Activated CD4-positive, alpha-beta T cell treated with anti-CD3 and anti-CD28 coated beads, Interleukin-2, amount 50 U/mL, for 1 hour (primary cell): ENCODE data around the gene DHDDS.
"Not testable (repeated sequence)": the region's sequence is repeated elsewhere in the genome, so short reads cannot be mapped to it uniquely, and the experiment has no call there.

Experiments
- DNase-seq: peaks from one replicate; pipeline ENCODE4 v3.0.0-alpha.2; 2020

Gene DHDDS

GRCh38 chr1:26431979-26432695 lies at the start of gene DHDDS:
DHDDS (plus strand) TSS chr1:26432321; CDS start chr1:26432946, 625 bp downstream.
- peak; percentile 99 for DNase-seq

DNA sequence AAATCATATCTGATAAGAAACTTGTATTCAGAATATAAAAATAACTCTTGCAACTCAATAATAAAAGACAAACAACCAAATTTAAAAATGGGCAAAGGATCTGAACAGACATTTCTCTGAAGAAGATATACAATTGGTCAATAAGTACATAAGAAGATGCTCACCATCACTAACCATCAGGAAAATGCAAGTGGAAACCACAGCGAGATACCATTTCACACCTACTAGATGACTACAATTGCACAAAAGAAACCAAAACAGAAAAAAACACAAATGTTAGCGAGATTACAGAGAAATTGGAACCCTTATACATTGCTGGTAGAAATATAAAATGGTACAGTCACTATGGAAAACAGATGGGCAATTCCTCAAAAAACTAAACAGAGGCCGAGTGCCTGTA lies 48.0 kb upstream of the DHDDS start:
- DNase-seq, result no peak

GRCh38 chr1:26385063-26385462 lies 47.1 kb upstream of the DHDDS start:
- DNase-seq, result not testable (repeated sequence)

- no peak for DNase-seq
These were observed 44.7 kb upstream of the DHDDS start for GRCh38 chr1:26387447-26387846.

GRCh38 chr1:26388791-26389445 lies 43.2 kb upstream of the DHDDS start:
- DNase-seq, result no peak

GRCh38 chr1:26389604-26390247 lies 42.4 kb upstream of the DHDDS start:
- no peak for DNase-seq

DNA sequence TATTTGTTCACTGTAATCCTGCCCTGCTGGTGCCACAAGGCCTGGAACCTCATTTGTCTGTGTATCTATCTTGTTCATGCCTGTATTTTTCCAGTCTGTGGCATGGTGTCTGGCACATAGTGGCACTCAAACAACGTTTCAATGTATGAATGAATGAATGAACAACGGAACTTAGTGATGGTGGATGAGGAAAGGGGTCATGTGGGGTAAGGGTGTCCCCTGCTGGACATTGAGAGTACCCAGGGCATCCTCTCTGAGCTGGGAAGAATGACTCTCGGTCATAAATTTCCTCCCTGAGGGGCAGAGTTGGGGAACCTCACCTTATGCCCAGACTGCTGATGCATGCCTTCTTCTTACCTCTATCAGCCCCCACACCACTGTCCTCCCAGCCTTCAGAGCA lies 40.7 kb upstream of the DHDDS start:
- DNase-seq, result peak; percentile 42

DNA sequence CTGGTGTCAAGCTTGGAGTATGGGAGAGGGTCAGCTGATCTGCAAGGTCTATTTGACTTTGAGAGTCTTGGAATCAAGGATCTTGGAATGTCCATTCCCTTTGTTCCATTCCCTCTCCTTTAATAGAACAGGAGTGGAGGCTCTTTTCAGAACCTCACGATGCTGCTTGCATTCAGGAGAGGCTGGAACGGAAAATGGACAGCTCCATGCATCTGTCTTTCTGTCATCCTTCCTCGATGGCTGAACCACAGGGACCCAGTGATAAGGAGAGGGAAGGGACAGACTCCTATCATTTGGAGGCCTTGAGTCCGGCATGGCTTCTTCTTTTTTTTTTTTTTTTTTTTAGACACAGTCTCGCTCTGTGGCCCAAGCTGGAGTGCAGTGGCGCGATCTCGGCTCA lies 36.4 kb upstream of the DHDDS start:
- no peak for DNase-seq

GRCh38 chr1:26399034-26399433 lies 33.1 kb upstream of the DHDDS start:
- no peak for DNase-seq

DNA sequence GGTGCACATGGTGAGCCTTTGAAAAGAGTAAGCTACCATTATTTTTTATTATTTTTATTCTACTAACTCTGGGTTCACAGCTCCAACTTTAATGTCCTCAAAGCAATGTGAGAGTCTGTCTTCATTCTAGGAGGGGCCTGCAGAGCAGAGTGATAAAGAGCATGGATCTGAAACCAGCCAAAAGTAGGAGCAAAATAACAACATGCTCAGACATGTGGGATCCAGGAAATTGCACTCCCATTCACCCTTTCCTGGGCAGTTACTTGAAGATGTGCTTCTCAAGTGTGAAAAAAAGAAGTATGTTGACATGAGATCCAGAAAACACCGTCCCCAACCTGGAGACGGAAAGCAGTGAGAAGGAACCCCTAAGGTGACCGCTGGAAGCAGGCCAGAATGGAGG lies 30.2 kb upstream of the DHDDS start:
- DNase-seq, result no peak

- no peak for DNase-seq
These were observed 28.5 kb upstream of the DHDDS start for GRCh38 chr1:26403656-26404055.

- DNase-seq, result no peak
These were observed 27.5 kb upstream of the DHDDS start for GRCh38 chr1:26404641-26405040.

DNA sequence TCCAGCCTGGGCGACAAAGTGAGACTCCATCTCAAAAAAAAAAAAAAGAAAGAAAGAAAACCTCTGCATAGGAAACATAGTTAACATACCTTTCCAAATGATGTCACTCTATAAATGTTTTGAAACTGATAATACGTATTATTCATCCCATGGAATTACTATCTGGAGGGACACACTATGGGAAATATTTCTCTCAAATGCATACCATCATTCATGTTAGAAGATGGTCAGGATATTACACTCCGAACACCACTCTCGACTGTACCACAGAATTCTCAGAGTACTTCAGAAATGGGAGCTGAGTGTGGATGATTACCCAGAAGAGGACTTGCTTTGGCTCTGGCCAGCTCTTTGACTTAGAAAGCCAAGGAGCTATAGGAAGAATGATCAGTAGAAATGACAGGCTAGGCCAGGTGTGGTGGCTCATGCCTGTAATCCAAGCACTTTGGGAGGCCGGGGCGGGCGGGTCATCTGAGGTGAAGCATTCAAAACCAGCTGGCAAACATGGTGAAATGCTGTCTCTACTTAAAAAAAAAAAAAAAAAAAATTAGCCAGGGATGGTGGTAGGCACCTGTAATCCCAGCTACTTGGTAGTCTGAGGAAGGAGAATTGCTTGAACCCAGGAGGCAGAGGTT lies 26.7 kb upstream of the DHDDS start:
- no peak for DNase-seq

DNA sequence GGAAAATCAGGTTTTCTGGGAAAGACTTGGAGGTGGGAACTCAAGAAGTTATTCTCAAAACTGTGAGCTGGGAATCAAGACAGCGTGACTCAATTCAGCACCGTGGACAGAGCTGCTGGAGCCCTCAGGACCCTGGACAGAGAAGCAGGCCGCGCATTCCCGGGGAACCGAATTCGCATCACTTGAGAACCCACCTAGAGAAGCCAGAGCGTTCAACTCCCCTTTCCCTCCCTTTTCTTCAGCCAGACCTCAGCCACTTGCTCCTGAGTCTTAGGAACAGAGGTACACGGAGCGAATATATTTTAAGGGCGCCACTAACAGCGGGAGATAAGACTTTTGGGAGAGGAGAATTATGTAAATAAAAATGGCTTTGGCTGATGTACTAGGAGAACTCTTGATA lies 23.5 kb upstream of the DHDDS start:
- peak; percentile 82 for DNase-seq

- DNase-seq, result no peak
These were observed 22.8 kb upstream of the DHDDS start for GRCh38 chr1:26409191-26409807.

DNA sequence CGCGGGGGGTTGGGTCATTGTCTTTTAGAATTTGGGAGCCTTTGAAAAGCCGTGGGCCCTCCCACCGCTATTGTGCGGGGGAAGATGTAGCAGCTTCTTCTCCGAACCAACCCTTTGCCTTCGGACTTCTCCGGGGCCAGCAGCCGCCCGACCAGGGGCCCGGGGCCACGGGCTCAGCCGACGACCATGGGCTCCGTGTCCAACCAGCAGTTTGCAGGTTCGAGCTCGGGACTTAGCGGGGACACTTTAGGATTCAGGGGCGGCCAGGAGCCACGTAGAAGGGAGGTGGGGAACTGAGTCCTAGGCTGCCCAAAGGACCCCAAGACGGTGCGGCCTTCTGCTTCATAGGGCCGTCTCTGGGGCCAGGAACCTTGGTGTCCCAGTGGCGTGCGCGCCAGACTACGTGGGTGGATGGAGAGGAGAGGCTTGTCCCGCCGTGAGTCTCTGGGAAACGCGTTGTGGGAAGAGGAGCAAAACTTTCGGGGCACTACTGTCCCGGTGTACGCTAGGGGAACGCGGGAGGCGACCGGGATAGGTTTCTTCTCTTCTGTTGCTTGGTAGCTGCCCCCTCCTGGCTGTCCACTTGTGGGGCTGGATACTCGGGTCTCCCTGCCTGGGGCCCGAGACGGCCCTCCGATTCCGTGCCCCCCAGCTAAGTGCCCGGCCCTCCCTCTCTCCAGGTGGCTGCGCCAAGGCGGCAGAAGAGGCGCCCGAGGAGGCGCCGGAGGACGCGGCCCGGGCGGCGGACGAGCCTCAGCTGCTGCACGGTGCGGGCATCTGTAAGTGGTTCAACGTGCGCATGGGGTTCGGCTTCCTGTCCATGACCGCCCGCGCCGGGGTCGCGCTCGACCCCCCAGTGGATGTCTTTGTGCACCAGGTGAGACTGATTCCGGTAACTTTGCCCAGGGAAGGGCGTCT lies 21.2 kb upstream of the DHDDS start, which contains the start of gene LIN28A:
TSS of gene LIN28A (plus strand) at position 112 of the 918 bp plus-strand sequence. CDS start at position 187, 75 bp downstream.
- no peak for DNase-seq

GRCh38 chr1:26411624-26412074 lies 20.5 kb upstream of the DHDDS start:
- DNase-seq, result no peak

GRCh38 chr1:26412180-26412840 lies 19.8 kb upstream of the DHDDS start:
- no peak for DNase-seq

DNA sequence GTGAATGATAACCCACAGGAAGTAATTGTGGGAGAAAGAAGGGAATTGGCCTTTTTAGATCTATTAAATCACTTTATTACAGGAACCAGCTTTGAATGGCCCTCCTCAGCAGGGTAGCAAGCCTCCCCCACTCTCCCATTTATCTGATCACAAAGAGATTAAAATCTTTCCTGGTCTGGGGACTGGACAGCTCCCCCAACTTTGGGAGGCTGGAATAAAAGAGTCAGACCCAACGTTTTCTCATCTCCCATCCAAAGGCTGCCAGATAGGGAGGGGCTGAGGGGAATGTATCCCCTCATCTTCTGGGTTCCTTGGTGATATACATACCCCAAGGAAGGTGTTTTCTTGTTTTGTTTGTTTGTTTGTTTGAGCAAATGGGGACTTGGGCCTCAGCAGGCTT lies 19.1 kb upstream of the DHDDS start:
- no peak for DNase-seq

DNA sequence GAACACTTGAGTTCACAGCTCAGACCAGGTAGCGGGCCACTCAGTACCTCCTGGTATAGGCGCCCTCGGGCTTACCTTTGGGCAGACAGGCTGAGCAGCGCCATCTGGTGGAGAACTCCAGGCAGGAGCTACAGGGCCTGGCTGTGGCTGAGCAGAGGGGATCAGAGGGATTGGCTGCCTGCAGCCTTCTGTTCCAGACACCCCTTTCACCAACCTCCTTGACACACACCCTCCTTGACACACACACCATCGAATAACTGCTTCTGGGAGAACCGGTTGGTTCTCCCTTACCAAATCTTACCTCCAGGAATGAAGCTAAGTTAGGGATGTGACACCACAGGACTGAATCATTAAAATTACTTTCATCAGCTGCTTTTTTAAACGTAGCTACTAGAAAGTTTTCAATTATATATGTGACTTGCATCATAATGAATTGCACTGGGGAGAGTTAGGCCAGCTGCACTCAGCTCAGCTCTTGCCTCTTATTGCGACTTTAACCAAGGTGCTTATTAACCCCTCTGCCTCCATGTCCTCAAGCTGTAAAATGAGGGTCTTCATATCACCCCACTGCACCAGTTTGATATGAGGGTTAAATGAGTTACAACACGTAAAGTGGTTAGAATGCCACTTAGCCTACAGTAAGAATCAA lies 14.9 kb upstream of the DHDDS start:
- peak; percentile 86 for DNase-seq

DNA sequence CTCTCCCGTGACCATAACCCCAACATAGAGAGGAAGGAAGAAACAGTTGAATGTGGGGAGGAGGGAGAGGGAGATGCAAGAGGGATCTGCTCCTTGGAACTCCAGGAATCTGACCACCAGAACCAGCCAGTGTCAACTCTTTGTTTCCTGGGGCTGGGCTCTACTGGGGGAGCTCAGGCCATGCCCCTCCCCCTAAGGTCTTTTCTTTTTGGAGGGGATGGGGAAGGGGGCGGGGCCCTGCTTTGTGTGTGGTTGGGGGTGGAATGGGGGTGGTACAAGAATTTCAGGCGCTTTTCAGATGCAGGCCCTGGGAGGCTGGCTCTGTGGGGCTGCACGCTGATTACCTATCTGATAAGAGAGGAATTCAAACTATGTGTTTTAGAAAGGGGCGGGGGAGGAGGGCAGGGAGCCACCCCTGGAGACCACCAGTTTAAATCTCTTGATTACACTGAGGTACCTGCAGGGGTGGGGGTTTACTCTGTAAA lies 13.2 kb upstream of the DHDDS start:
- DNase-seq, result no peak
